Fibroblast of skin of back (primary cell): Measurements from ENCODE around the gene FTO.
A peak's percentile ranks its signal among the peaks of the same experiment; 100 is the strongest.

Experiments used
- DNase-seq: peaks from one replicate; pipeline ENCODE4 v3.0.0-alpha.2; 2013

FTO gene

DNA sequence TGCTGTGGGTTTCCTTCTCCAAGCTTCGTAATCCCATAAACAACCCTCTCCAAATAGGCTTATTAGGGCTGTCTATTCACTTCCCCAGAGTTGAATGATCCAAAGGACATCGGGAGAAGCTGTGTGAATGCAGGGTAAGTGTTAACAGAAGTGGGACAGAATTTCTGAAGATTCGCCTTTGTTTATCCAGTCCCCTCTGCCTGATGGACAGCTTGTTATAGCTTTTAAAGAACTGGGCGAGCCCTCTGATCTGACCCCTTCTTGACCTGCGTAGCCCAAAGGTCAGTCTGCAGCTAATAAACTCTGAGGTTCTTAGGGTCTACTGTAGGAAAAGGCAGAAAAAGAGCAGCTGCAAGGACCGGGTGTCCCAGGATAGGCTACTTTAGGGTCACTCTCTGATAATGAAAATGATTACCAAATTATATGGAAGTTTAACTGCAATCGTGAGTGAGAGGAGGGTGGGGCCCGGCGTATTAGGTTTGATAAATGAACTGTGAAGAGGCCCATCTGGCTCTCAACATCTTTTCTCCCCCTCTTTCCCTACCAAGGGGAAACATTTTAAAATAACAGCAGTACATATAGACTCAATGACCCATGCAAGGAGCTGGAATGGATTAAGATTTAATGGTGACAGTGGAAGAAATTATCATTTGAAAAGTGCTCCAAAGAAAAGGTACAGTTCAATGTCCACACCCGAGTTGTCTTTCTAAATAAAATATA, 233.4 kb downstream of the FTO start:
- DNase-seq, result no peak

DNA sequence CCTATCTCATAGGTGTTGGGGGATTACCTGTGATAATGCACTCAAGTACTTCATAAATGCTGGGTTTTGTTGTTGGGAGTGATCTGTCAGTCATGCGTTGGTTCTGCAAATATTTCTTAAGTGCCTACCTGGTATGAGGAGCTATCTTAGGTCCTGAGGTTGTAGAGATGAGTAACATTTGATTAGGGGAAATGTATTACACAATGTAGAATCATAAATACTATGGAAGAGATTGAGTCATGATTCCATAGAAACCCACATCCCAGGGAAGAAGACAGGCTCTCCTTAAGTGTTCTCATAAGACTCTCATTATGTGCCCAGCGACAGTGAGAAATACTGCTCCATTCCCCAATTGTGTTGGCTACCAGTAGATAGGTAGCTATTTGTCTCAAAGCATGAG, 240.1 kb downstream of the FTO start:
- DNase-seq, result no peak

DNA sequence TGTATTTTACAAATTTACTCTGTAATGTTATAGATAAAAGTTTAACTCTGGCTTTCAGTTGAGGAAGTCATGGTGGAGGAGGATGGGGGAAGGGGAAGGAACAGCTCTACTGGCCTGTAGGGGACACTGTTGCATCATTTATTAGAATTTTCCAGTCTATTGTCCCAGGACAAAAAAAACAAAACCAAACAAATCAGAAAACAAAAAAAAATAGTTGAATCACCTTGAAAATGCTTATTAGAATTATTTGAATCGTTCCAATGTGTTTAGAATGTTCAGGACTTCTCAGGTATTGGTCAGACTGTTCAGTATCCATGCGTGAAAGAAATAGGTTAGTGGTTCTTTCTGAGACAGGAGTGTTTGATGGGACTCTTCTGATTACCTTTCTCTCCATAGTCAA, 242.0 kb downstream of the FTO start:
- DNase-seq, result peak; percentile 36

DNA sequence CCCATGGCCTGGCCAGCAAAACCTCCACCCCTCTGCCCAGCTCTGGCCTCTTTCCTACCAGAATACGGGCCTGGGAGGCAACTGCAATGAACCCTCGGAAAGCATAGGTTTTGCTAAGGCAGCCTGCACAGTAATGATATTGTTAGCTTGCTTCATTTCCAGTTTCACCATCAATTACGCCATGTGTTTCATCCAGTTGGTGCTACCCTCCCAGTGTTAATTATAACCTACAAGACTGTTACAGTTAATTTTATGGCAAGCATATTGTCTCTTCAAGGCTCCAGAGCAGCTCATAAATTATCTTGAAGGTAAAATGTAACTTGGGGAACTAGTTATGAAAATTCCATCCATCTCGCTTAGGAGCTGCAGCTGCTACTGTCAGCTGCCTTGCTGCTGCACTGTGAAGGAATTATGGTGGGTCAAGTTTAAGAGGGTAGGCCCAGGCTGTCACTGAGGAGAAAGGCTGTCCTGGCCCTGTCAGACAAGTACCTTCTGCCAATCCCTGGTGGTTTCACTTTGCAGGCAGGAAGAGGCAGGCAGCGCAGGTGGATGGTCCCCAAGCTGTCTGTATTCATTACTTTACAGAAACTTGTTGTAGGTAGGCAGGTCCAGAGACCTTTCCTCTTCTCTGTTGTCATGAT, 242.9 kb downstream of the FTO start:
- DNase-seq, result no peak

DNA sequence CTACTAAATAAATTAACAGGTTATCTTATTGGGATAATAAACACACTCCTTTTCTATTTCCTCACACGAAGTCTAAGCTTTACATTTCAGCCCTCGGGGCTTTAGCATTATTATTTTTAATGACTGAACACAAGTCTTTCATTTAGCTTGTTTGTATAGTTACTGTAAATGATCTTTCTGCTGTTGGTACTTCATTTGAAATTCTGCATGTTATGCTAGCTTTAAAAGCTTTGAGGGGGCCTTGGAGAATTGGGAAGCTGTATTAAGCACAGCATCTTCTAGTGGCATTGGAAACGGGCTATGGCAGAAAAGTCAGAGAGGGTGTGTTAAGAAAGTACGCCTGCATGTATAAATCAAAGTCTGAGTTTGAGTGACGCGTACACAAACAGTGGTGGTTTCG, 243.7 kb downstream of the FTO start:
- DNase-seq, result no peak

DNA sequence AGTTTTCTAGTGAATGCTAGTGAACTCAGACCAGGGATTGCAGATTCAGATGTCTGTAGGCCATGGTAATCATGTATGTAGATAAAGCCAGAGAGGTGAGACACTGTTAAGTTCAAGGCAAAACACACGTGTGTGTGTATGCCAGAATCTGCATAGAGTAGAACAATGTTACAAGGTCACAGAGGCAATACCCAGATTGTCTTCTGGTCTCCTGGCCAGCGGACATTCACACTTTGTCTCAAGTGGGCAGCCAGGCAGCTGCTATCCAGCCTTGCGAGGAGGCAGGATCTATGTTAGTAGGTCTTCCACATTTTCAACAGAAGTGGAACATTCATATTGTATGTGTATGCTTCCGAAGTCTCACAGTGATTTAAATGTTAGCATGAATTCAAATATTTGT, 244.4 kb downstream of the FTO start:
- no peak for DNase-seq

DNA sequence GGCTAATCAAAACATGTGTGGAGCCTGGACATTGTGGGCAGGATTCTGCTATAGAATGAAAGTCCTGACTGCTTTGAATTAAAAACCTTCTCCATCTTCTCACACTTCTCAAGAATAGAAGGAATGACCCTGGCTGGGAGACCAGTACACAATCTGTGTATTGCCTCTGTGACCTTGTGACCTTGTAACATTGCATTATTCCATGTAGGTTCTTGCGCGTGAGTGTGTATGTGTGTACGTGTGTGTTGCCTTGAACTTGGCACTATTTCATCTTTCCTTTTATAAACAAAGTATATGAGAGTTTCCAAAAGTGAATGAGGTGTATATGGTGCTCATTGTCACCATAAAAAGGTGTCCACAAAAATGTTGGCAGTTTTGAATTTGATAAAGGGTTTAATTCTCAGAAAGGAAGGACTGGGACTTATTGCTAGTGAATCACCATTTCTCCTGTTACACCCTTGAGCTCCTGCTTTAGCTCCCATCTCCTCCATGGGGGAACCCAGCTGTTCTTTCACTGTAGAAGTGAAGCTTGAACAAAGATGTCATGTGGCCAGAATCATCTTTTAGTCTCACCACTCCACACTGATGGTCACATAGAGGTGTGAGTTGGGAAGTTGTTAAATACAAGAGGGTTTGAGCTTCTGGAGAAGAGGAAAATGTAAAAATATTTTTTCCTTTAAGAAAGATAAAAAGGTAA, 244.9 kb downstream of the FTO start:
- DNase-seq, result no peak

DNA sequence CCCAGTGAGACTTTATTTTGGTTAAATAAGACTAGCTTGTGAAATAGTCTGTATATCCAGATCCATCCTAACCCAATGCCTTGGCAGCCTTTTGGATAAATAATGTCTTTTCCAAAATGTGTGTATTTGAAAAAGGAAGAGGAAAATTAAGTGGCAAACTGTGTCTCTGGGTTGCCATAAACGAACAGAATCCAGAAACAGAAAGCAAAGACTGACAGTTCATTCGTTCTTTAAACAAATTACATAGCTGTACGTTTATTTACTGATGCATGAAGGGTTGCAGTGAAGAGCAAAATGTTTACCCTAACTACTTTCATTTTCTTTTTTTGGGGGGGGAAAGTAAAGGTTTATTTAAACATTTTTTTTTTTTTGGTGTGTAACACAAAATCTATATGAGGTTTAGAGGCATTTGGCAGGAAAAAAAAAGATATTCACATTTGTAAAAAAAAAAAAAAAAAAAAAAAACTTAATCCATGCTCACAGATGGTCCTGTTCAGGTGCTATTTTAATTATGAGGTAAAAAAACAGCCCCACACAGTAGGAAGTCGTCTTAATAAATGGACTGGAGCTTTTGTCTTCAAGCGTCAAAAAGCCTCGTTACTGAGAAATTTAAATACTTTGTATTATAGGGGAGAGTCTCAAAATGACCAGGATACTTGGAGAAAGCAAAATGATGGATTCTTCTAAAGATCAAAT, 245.9 kb downstream of the FTO start:
- DNase-seq, result no peak

DNA sequence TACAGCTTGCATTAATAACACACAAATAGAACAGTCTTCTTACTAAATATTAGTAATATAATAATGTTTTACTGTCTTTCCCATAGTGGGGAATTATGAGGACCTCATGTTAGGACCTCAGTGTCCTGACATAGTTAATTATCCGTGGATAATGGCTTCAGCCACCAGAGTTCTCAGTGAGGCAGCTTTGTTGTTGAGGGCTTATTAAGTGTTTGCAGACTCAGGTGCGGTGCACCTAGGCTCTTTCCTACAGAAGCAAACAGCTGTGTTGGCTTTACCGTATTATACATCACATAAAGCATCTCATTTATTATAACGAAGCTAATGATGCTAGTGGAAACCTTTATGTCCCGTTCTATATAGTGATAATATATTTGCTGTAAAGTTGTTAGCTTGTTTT, 246.7 kb downstream of the FTO start:
- DNase-seq, result no peak

DNA sequence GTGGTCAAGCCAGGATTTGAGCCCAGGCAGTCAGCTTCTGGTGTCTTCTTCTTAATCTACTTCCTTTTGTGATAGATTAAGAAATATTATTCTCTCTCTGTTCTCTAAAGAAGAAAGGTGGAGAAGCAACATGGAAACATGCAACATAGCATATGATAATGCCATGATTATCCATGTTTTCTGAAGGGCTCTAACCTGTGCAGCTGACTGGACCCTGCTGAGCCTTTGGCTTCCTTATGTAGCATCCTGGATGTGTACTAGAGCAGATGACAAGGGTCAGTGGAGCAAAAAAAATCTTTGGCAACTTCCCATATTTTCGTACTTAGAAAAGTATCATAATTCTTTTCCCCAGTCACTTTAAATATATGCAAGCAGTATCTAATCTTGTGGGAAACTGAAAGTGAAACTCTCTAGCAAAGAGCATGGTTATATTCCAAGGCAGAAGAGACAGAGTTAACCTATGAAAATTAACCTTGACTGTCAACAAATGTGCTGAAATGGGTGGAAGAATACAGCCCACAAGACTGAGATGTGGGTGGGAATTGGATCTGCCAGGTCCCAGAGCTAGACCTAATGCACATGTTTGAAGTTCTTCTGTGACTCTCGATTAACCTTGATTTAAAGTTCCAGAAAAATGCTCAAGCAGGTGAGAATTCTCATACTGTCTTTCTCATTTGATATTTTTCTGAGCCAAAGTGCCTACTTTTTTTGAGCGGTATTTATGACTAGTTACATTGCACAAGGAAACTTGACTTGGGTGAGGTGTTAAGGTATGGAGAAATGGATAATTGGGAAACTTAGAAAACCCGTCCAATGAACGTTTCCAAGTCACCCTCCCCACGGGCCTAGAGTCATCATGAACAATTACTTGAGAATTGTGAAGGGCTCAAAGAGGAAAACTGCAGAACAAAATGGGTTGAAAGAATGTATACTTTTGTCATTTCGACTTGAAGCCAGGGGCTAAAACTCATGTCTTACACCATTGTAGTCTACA, 248.6 kb downstream of the FTO start:
- peak; percentile 15 for DNase-seq

DNA sequence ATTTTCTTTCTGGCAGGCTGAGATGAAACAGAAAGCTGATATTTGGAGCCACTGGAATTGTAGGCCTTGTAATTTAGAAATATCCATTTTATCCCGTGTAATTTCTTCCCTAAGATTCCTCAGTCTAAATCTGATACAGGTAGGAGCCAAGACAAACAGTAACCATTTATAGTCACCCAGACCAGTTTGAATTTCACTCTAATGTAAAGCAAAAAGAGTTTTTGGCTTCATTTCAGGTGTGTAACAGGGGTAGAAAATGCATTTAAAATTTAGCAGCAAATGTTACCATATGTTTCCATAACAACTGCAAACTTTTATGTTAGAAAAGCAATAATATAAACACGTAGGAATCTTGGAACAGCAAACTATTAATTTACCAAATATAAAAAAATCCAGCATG, 249.4 kb downstream of the FTO start:
- DNase-seq, result no peak

DNA sequence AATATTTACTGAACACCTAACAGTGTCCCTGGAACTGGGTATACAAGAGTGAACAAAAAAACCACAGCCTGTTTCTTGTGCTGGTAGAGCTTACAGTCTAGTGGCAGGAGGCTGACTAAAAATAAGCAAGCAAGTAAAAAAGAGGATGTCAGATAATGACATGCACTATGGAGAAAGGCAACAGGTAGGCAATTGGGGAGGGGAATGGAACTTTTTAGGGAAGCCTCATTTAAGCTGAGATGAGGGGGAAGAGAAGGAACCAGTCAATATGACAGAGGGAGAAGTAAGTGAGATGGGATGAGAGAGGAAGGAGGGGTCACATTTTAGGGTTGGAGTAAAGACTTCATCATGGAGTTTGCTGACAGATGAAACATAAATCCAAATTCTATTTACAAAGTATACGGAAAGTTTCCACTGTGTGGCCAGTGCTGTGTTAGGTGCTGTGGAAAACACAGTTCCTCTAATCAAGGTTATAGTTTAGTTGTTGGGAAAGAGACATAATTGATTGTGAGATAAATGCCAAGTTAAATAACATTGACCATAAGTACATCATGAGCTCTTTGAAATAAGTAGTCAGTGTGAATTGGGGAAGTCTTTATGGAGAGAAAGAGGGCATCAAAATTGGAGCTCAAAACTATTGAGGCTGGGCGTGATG, 251.4 kb downstream of the FTO start:
- DNase-seq, result no peak

DNA sequence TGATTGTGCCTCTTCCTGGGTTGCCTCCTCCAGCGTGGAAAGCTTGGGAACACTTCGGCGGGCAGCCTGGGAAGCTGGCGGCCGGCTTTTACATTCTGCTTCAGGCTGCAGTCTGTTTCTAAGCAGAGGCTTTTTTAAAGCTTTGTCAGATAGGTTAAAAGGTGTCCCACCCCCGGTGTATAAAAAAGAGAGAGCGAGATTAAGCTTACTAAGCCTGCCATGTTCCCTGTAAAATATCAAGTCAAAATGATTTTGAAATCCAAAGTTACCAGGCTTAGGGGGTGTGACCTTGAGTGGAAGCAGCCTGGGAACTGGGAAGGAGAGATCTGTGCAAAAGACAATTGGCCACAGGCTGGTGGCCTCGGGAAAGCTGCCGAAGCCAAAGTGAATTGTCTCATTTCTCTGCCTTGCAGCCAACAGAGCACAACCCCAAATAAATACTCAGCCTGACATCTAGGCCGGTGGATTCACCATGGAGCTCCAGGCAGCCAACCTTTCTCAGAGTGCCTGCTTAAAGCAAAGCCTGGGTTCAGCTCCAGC, 254.5 kb downstream of the FTO start:
- no peak for DNase-seq

DNA sequence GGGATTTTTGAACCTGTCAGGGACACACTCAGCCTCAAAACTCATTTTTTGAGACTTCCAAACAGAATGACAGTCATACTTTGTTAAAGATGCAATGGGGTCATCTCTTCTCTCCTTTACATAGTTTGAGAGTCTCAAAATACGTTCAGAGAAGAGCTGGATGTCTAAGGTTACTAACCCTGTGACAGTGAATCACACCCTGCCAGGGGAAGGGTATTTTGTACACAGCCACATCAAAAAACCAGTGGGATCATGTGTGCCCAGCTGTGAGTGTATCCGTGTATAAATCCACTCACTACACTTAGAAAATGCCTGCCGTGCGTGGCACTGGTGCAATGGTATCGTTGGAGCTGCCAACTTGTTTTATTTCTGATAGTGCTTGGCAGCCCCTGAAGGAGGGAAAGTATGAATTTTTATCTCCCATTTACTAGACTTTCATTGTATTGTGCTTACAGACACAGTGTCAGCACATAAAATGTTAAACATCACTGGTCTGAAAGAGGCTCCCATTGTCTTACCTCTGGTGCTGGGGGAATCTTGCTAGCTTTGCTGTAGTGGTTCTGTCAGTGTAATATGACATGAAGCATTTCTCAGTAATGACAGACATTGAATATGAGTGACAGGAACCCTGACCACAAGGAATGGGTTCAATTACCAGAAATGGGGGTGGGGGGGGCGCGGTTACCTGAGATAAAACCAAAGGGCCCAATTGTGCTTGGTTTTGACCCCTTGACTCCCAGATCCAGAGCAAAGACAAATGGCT, 256.3 kb downstream of the FTO start:
- no peak for DNase-seq

DNA sequence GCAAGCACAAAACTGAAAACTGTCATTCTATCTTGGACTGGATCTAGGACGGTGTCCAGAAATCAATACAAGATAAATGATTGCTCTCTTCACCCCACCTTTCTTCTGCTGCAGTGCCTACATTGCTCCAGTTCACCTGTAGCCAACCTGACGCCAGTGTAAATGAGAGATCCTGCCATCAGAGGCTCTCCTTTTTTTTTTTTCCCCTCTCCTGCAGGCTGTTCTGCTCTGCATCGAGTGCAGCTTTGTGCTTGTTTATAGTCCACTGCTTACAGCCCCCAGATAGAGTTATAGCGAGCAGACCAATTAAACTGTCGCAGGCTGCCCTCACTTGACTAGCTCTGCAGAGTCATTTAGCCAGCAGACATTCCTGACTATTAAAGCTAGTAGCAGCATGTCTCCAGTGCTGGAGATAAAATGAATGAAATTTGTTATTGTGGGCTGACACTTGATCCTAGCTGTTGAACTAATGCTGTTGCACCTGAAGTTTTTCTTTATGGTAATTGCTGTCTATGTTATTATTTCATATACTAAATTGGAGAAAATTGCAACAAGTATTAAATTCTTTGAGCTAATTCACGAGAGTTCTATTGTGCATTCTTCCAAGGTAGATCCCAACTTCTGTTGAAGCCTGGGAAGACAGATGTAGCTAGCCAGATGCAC, 257.1 kb downstream of the FTO start:
- no peak for DNase-seq

DNA sequence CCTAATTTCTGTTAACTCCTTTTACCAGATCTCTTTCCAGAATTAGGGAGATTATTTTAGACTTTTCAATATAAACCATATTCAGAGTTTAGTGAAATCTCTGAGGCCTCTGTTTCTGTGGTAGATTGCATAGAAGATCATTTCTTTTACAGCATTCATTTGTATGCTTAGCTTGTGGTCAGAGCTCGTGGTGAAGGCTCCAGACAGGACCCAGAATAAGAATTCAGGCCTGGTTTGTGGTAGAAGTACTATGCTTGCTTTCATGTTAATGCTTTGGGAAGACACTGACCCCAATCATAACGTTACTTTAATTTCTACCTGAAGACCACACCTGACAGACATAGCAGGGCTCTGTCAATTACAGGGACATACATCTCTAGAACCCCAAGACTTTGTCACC, 258.1 kb downstream of the FTO start:
- no peak for DNase-seq

DNA sequence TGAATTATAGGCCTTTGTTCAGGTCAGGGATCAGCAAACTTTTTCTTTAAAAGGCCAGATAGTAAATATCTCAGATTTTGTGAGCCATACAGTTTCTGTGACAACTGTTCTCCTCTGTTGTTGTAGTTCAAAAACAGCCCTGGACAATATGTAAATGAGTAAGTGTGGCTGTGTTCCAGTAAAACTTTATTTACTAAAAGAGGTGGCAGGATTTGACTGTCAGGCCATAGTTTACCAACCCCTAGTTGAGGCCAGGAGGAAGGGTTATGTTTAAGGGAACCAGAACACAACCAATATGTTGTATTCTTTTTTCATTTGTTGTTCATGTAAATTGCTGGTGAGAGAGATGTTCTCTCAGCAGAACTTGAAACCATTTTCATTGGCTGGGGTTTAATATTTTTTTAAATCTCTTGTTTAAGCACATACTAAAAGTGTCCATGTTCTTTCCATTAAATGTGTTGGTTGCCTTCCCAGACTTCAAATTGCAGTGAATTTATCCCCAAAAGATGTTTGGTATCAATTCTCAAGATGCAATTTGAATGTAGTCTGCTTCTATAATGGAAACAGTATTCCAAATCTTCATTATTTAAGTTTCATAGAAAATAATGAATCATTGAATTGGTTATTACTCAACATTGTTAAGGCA, 260.3 kb downstream of the FTO start:
- no peak for DNase-seq

DNA sequence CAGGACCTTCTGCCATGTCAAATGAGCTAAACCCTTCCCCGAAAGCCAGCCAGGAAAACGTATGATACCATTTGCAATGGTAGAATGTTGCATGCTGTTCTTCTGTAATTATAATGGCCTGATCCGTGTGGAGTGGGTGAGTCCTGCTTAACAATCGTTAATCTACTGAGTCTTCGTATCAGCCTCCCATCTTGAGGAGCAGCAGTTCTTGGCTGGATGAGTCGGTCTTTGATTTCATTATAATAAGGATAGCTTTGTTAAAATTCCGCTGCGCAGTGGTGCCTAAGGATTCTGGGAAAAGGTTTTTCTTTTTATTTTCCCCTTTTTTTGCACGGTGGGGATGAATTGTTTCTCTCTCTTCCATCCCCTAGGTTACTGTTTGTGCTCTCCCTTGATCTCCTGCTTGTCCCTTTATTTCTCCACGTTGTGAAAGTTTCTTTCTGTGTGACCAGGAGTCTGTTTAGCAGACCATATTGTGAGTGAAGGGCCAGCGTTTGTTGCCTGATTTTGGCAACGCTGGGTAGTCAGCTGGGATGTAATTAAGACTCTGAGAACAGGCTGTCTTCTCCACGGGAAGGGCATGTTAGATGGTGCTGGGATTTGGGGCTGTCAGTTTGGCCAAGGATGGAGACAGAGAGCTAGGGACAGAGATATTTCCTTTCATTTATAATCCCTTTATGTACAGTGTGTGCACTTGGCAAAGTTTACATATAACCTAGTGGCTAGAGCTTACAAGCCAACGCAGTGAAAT, 263.0 kb downstream of the FTO start:
- DNase-seq, result no peak

DNA sequence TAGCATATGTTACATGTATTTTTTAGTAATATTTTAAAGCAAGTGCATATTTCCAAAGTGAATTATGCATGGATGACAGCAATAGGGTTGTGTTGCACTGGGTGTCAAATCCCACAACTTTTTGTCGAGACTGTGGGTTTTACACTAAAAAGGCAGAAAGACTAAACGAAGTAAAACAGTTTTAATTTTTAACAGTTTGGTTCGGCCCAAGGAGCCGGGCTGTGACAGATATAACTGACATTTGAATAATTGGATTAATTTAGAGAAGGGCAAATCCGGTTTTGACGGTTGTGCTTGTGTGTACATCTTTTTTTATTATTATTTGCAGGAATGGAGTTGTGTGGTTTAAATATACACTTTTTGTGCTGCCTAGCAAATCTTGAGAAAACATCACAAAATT, 263.6 kb downstream of the FTO start:
- DNase-seq, result no peak
